ENCODE measurements around the gene TAPBP.
"Not testable (repeated sequence)": the region's sequence is repeated elsewhere in the genome, so short reads cannot be mapped to it uniquely, and the experiment has no call there.

The TAPBP gene

GRCh38 chr6:33264015-33264414 lies 49.9 kb downstream of the TAPBP start:
- no peak for DNase-seq (ENCODE audit: low read depth)
- TF ChIP-seq CTCF (IDR thresholded peaks at IDR 0.05; ENCODE audit: insufficient read depth, low read depth, low read length, missing control alignments) = no peak
- no peak overlapping the region for H3K4me3 ChIP-seq (ENCODE audit: low read depth, low read length)

- not testable (repeated sequence) for H3K4me3 ChIP-seq (ENCODE audit: low read depth, low read length); DNase-seq (ENCODE audit: low read depth)
These were observed 51.4 kb downstream of the TAPBP start for GRCh38 chr6:33262490-33262889.

- TF ChIP-seq CTCF (IDR thresholded peaks at IDR 0.05; ENCODE audit: insufficient read depth, low read depth, low read length, missing control alignments) = no peak
- DNase-seq (ENCODE audit: low read depth) = no peak
- no peak overlapping the region for H3K4me3 ChIP-seq (ENCODE audit: low read depth, low read length)
These were observed 54.8 kb downstream of the TAPBP start for GRCh38 chr6:33259032-33259431.

GRCh38 chr6:33254591-33254990 lies 59.3 kb downstream of the TAPBP start:
- DNase-seq (ENCODE audit: low read depth) = no peak
- TF ChIP-seq CTCF (IDR thresholded peaks at IDR 0.05; ENCODE audit: insufficient read depth, low read depth, low read length, missing control alignments) = no peak
- H3K4me3 ChIP-seq (ENCODE audit: low read depth, low read length) = no peak overlapping the region

- DNase-seq (ENCODE audit: low read depth) = no peak
- no peak overlapping the region for H3K4me3 ChIP-seq (ENCODE audit: low read depth, low read length)
- TF ChIP-seq CTCF (IDR thresholded peaks at IDR 0.05; ENCODE audit: insufficient read depth, low read depth, low read length, missing control alignments) = no peak
These were observed 61.1 kb downstream of the TAPBP start for GRCh38 chr6:33252759-33253158.

GRCh38 chr6:33251395-33252012 lies 62.4 kb downstream of the TAPBP start:
- DNase-seq (ENCODE audit: low read depth) = no peak
- no peak for TF ChIP-seq CTCF (IDR thresholded peaks at IDR 0.05; ENCODE audit: insufficient read depth, low read depth, low read length, missing control alignments)
- no peak overlapping the region for H3K4me3 ChIP-seq (ENCODE audit: low read depth, low read length)

- no peak overlapping the region for H3K4me3 ChIP-seq (ENCODE audit: low read depth, low read length)
- no peak for DNase-seq (ENCODE audit: low read depth)
- no peak for TF ChIP-seq CTCF (IDR thresholded peaks at IDR 0.05; ENCODE audit: insufficient read depth, low read depth, low read length, missing control alignments)
These were observed 63.1 kb downstream of the TAPBP start for GRCh38 chr6:33250731-33251130.

Data from GM12865 (cell line).